Camera-type eye (tissue), 1 donor: ENCODE results near the gene SLTM. TPM values are rescaled to one million over a fixed set of nuclear protein-coding genes. Genes with fewer than 3 reads are reported as not detected.

Experiments
- total RNA-seq: library from RNA; depleted of rRNA; stranded (reverse); fragments of >200 nt; gene quantifications from one replicate; pipeline ENCODE4 v1.2.3, GENCODE V29; 2014

The SLTM gene
- total RNA-seq: 170 TPM

GRCh38 chr15:58933281-58934113 is at the start of gene SLTM:
Gene SLTM (minus strand): TSS chr15:58933679. CDS start chr15:58933565, 114 bp downstream.

Other genes with a start within 250 kb of the SLTM start
- 218 TPM for gene ADAM10, start 184.0 kb downstream of the SLTM start, total RNA-seq
- 70.8 TPM for gene MINDY2, start 162.4 kb downstream of the SLTM start, total RNA-seq
- gene RNF111, start 54.0 kb upstream of the SLTM start, total RNA-seq: 51.4 TPM
- 21.2 TPM for gene CCNB2, start 171.5 kb upstream of the SLTM start, total RNA-seq